ENCODE data around the gene CCDC186.

GRCh38 chr10:114121031-114121430 is 53.0 kb downstream of the CCDC186 start:
- TF ChIP-seq L3MBTL2 (conservative IDR thresholded peaks at IDR 0.05) (no peak), TARDBP (IDR thresholded peaks at IDR 0.05) (no peak), SP1 (IDR thresholded peaks at IDR 0.05) (no peak), SUZ12 (IDR thresholded peaks at IDR 0.05) (no peak), BHLHE40 (IDR thresholded peaks at IDR 0.05; ENCODE audit: borderline replicate concordance) (no peak), ELF4 (IDR thresholded peaks at IDR 0.05) (no peak)
